ENCODE data around the gene CTBP1. TPM values are rescaled to one million over a fixed set of nuclear protein-coding genes. Genes with fewer than 3 reads are reported as not detected.

CTBP1 gene
- total and polyA plus RNA-seq, 9 of the 15 experiments (the other 6 are each of a cell fraction or from before 2014, with no cell fraction given): 14.5 to 162 (median 68.2) TPM

DNA sequence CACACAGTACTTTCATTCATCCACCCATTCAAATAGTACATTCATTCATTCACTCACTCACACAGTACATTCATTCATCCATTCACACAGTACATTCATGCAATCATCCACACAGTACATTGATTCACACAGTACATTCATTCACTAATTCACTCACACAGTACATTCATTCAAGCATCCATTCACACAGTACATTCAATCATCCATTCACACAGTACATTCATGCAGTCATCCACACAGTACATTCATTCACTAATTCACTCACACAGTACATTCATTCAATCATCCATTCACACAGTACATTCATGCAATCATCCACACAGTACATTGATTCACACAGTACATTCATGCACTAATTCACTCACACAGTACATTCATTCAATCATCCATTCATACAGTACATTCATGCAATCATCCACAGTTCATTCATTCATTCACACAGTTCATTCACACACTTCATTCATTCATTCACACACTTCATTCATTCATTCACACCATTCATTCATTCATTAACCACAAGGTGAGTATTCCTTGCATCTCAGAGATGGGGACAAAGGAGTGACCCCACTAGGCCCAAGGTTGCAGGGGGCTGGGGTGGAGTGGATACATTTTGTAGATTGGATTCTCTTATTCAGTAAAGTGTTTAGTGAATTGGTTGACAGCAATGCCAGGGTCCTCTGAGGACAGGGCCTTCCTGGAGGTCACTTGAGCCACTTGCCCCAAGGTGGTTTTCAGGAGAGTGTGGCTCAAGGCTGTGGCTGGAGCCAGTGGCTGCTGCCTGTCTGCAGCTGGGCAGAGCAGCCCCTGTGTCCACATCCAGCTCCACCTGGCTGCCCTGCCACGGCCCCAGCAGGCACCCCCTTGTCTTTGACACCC is 72.3 kb downstream of the CTBP1 start:
- Histone ChIP-seq H4K20me1 (replicated peaks; ENCODE audit: control insufficient read depth, insufficient read depth, low read length) (no peaks in the 10 kb centered on the region), H3K79me2 (ENCODE audit: control insufficient read depth, insufficient read depth, low read length) (no peaks in the 10 kb centered on the region), H3K4me1 (replicated peaks in 1 of 2; ENCODE audit: control insufficient read depth in 2 of 2, insufficient read depth in 2 of 2, low read length in 2 of 2) (peaks cover 9 to 48% of the 10 kb centered on the region in 2 experiments; a peak in 4 of 5 replicates), H3K9me3 (replicated peaks; ENCODE audit: control insufficient read depth, insufficient read depth, low read depth, low read length) (peaks cover 8% of the 10 kb centered on the region), H3K9ac (ENCODE audit: insufficient read depth in 1 of 2, low read depth in 2 of 2, low read length in 2 of 2) (no peak overlapping the region), H3K4me2 (ENCODE audit: insufficient read depth, low read length) (no peak overlapping the region), H3K4me3 (no peak overlapping the region), H3K27ac (ENCODE audit: extremely low read depth, low read depth, low read length) (no peak overlapping the region), H3K9me1 (ENCODE audit: control insufficient read depth, insufficient read depth, low read length) (no peaks in the 10 kb centered on the region), H2AFZ (ENCODE audit: low read depth, low read length) (no peak overlapping the region), H3K27me3 (ENCODE audit: control insufficient read depth in 2 of 2, insufficient read depth in 2 of 2, low read length in 2 of 2) (no peaks in the 10 kb centered on the region), H3K36me3 (ENCODE audit: control insufficient read depth, insufficient read depth, low read length) (no peaks in the 10 kb centered on the region)
- ATAC-seq (no peak), DNase-seq (ENCODE audit: extremely low read depth in 1 of 4, low spot score in 3 of 4) (no peak), FAIRE-seq (no peak)
- POLR2A ChIA-PET: no interaction called here
- CTCF ChIA-PET (ENCODE audit: low intra/inter-chr PET ratio): no interaction called here
- TF ChIP-seq ARID1B (IDR thresholded peaks at IDR 0.05): no peak
- TF ChIP-seq SMARCE1 (IDR thresholded peaks at IDR 0.05): no peak
- TF ChIP-seq, protein P1, sequence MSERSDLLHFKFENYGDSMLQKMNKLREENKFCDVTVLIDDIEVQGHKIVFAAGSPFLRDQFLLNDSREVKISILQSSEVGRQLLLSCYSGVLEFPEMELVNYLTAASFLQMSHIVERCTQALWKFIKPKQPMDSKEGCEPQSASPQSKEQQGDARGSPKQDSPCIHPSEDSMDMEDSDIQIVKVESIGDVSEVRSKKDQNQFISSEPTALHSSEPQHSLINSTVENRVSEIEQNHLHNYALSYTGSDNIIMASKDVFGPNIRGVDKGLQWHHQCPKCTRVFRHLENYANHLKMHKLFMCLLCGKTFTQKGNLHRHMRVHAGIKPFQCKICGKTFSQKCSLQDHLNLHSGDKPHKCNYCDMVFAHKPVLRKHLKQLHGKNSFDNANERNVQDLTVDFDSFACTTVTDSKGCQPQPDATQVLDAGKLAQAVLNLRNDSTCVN (CRISPR knock-in tag; IDR thresholded peaks at IDR 0.05): no peak
- no peak for TF ChIP-seq TARDBP (IDR thresholded peaks at IDR 0.05)
- no peak for TF ChIP-seq PURB (CRISPR knock-in tag; IDR thresholded peaks at IDR 0.05; ENCODE audit: low read depth)
- no peak for TF ChIP-seq FOS (IDR thresholded peaks at IDR 0.05; ENCODE audit: extremely low read depth, insufficient read length)
- TF ChIP-seq SAFB2 (IDR thresholded peaks at IDR 0.05; ENCODE audit: borderline replicate concordance, low read depth, low read length, severe bottlenecking): no peak
- no peak for TF ChIP-seq HMG20A (CRISPR knock-in tag; conservative IDR thresholded peaks at IDR 0.05)
- no peak for TF ChIP-seq MCM3 (IDR thresholded peaks at IDR 0.05)
- TF ChIP-seq, protein P2, sequence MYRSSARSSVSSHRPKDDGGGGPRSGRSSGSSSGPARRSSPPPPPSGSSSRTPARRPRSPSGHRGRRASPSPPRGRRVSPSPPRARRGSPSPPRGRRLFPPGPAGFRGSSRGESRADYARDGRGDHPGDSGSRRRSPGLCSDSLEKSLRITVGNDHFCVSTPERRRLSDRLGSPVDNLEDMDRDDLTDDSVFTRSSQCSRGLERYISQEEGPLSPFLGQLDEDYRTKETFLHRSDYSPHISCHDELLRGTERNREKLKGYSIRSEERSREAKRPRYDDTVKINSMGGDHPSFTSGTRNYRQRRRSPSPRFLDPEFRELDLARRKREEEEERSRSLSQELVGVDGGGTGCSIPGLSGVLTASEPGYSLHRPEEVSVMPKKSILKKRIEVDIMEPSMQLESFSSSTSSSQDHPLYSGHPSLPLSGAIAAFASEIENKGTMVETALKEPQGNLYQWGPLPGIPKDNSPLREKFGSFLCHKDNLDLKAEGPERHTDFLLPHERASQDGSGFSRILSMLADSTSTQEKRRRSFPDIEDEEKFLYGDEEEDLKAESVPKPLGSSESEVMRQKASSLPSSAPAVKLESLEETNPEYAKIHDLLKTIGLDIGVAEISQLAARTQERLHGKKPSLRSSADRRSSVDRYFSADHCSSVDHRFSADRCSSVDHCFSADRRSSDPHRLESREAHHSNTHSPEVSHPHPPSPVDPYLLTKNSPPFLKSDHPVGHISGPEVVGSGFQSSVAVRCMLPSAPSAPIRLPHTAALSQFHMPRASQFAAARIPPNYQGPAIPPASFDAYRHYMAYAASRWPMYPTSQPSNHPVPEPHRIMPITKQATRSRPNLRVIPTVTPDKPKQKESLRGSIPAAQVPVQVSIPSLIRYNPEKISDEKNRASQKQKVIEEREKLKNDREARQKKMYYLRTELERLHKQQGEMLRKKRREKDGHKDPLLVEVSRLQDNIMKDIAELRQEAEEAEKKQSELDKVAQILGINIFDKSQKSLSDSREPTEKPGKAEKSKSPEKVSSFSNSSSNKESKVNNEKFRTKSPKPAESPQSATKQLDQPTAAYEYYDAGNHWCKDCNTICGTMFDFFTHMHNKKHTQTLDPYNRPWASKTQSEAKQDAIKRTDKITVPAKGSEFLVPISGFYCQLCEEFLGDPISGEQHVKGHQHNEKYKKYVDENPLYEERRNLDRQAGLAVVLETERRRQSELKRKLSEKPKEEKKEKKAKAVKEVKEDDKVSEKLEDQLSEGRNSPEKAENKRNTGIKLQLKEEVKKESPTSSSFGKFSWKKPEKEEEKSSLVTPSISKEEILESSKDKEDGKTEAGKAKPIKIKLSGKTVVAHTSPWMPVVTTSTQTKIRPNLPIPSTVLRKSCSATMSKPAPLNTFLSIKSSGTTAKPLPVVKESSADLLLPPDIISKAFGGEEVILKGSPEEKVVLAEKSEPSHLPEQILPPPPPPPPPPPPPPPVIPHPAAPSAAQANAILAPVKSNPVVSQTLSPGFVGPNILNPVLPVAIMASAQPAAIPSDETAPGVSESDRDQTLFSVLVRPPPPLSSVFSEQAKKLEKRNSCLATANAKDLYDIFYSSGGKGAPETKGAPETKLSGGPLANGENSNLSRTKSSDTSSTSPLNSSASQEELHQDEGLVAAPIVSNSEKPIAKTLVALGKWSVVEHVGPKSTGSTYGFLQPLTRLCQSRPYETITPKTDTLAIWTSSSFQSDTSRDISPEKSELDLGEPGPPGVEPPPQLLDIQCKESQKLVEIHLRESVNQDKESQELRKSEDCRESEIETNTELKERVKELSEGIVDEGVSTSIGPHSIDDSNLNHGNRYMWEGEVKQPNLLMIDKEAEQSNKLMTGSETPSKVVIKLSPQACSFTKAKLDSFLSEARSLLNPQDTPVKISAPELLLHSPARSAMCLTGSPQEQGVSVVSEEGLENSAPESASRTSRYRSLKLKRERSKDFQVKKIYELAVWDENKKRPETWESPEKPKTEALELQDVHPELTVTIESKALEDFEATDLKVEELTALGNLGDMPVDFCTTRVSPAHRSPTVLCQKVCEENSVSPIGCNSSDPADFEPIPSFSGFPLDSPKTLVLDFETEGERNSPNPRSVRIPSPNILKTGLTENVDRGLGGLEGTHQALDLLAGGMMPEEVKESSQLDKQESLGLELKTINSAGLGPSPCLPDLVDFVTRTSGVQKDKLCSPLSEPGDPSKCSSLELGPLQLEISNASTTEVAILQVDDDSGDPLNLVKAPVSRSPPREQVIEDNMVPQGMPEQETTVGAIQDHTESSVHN (IDR thresholded peaks at IDR 0.05; ENCODE audit: borderline replicate concordance in 1 of 2, low read depth in 1 of 2): peak in 1 of 2 experiments; percentile 17; a peak in 1 of 4 replicates
- no peak for TF ChIP-seq HNRNPUL1 (IDR thresholded peaks at IDR 0.05; ENCODE audit: low read length)
- TF ChIP-seq ZNF24 (IDR thresholded peaks at IDR 0.05): peak; percentile 97
- intact Hi-C loops (cut with micrococcal nuclease): no loop called here
- no TSS peak for BruUV-seq (replicated peaks)
- in situ Hi-C loops (cut with MboI): no loop called here
- WGBS (ENCODE audit: insufficient coverage, low coverage, missing lambda C conversion rate): 20% methylated on average over 1 of the region's 1 CpG

Measured in K562 (cell line).